NOMO-1 (cell line): Measurements from ENCODE around the gene UGT1A4.

Experiments
- DNase-seq, 2 experiments: peaks; one replicate each; lab custom pipeline; 2025; ENCODE audit not compliant: unreplicated experiment in 2 of 2; lab: John Stamatoyannopoulos, UW

The UGT1A4 gene

DNA sequence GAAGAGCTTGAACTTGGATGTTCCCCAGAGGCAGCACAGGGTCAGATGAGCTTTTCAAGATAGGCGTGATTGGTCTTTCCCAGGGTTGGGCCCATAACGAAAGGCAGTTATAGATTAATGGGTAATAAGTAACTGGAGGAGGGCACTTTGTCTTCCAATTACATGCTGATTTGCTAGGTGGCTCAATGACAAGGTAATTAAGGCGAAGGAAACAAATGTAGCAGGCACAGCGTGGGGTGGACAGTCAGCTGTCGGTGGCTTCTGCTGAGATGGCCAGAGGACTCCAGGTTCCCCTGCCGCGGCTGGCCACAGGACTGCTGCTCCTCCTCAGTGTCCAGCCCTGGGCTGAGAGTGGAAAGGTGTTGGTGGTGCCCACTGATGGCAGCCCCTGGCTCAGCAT is at the start of gene UGT1A4:
UGT1A4 (plus strand) TSS at position 185 of the 400 bp plus-strand sequence; CDS start at position 270, 85 bp downstream.
- no peak for DNase-seq

DNA sequence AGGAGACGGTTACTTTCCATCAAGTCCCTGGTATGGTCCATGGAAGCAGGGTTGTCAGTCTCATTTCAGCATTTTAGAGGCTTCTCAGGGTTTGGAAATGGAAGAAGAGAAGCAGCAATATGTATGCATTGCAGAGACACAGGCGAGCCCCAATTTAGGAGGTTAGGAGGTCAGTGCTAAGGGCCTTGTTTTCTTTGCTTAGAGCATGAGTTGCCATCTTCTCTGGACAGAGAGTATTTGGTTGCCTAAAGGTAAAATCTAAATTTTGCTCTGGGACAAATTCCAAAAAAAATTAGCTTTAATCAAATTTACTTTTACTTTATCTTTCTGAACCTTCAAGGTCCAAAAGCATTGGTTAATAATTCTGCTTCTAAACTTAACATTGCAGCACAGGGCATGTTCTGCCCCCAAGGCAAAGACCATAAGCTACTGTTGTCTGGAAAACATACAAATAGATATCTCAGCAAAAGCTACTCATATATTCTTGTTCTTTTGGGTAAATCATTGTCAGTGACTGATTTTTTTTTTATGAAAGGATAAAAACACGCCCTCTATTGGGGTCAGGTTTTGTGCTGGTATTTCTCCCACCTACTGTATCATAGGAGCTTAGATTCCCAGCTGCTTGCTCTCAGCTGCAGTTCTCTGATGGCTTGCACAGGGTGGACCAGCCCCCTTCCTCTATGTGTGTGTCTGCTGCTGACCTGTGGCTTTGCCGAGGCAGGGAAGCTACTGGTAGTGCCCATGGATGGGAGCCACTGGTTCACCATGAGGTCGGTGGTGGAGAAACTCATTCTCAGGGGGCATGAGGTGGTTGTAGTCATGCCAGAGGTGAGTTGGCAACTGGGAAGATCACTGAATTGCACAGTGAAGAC is 47.0 kb upstream of the UGT1A4 start, which contains the start of gene UGT1A9:
UGT1A9 (plus strand) TSS at position 609 of the 872 bp plus-strand sequence; CDS start at position 646, 37 bp downstream.
- DNase-seq, result no peak

DNA sequence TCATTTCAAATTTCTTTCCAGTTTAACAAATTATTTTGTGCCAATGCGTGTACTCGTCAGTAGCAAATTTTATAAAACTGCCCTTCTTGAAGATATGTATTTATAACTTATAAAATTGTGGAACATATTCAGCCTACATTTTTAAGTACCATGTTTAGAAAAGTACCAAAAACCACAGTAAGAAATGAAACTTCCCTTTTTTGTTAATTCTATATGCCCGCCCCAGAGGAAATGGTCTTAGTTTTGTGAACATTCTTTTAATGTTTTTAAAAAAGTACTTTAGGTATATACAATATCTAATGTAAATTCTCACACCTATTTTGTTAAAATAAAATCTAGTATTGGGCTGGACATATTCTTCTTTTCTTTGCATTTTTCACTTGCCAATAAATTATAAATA is 45.6 kb upstream of the UGT1A4 start:
- peak; percentile 1 to 14 for DNase-seq

DNA sequence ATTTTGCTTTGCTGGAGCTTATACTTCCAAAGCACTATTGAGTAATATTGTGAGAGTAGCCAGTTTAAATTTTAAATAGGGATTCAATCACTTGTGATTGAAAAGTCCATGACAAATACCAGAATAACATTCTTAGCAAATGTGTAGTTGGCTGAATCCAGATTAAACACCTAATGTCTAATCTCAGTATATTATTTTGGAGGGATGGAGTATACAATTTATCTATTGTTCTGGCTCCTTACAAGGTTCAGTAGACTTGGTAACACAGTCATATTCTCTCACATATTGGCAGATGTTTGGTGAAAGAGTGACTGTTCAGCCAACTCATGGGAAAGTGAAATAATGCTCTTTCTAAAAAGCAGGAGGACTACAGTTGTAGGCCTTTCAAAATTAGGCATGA is 44.6 kb upstream of the UGT1A4 start:
- no peak for DNase-seq

DNA sequence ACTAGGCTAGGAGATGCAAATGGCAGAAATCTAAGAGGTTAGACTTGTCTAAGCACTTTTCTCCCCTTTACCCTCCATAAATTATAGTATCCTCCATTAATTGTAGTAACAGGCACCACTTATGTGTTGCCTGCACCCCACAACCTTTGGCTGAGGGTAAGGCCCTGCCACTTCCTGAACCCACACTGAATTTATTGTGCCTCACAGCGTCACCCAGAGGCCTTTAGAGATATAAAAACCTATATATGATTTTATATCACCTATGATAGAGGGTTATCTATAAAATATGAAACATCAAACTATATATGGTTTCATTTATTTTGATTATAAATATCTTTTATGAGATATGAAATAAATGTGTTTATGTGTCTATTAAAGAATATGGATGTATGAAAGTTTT is 44.2 kb upstream of the UGT1A4 start:
- DNase-seq, result no peak

DNA sequence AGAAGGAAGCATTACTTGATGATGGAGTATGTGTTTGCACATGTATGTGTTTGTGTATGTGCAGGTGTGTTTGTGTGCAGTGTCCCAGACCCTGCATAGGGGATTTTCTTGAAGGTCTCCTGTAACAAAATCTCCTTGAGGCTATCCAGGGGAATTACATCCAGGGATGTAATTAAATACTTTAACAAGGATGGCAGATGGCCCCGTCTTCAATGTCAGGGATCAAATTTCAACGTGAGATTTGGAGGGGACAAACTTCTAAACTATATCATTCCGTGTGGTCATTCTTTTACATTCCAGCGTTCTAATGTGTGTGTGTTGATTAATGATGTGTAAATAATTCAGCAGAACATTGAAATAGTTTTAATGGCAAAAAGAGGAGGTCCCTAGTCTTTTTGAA is 43.5 kb upstream of the UGT1A4 start:
- DNase-seq, result no peak

DNA sequence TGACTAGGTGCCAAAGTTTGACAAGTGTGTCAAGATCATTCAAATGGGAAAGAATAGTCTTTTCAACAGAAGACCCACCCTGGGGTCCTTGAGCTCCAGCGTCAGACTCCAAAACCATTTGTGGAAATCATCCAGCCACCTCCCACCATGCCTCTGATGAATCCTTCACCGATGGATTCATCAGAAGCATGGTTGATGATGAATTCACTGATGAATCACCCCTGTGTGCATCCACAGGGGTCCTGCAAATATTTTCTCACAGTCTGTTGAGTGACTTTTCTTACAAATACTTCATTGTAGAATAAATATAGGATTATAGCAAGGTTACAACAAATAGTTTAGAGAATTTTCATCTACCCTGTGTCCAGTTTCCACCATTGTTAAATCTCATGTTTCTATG is 42.5 kb upstream of the UGT1A4 start:
- no peak for DNase-seq

DNA sequence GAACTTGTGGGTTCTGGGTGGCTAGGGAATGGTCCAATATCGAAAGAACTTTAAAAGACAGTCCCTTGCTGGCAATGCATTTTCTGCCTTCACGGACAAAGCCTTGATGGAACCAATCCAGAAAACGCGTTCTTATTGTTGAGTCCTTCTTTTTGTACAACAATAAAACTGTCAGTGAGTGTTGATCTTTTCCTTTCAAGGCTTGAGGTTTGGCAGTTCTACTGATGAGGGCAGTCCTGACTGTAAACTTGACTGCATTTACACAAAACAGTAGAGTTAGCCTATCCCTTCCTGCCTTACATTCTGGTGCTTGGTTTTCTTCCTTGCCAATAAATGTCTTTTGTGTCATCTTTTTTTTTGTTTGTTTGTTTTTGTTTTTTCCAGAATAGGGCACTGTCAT is 39.3 kb upstream of the UGT1A4 start:
- no peak for DNase-seq

DNA sequence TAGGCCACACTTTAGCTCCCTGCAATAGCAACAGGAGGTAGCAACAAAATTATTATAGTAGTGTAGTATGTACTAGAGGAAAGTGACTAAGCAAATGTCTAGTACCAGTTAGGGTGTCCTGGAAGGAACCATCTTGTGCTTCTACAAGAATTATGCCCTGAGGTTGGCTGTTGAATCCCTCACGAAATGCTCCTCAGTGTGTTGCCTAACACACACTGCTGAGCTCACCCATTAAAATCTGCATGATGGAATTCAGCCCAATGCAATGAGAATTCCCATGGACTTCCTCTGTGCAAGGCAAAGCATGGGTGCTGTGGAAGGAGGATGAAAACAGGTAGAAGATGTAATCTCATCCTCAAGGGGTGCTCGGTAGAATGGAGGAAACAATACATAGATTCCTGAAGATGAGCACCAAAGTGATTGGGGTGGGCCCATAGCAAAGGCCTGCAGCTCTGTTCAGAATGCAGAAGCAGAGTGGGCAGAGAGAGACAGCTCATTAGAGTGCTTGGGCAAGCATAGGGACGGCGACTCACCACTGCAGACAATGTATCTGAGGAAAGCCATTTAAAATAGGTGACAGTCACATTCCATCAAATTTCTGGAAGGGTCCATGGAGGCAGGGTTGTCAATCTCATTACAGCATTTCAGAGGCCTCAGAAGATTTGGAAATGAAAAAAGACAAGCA is 38.0 kb upstream of the UGT1A4 start:
- no peak for DNase-seq

DNA sequence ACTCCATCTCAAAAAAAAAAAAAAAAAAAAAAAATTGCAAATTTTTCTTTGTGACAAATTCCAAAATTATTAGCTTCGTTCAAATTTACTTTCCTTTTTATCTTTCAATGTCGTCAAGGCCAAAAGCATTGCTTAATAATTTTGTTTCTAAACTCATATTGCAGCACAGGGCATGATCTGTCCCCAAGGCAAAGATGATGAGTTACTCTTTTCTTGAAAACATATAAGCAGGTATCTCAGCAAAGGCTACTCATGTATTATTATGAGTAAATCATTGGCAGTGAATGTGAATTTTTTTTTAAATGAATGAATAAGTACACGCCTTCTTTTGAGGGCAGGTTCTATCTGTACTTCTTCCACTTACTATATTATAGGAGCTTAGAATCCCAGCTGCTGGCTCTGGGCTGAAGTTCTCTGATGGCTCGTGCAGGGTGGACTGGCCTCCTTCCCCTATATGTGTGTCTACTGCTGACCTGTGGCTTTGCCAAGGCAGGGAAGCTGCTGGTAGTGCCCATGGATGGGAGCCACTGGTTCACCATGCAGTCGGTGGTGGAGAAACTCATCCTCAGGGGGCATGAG is 36.9 kb upstream of the UGT1A4 start, which contains the start of gene UGT1A7:
UGT1A7 (plus strand) TSS at position 381 of the 579 bp plus-strand sequence; CDS start at position 418, 37 bp downstream.
- no peak for DNase-seq

DNA sequence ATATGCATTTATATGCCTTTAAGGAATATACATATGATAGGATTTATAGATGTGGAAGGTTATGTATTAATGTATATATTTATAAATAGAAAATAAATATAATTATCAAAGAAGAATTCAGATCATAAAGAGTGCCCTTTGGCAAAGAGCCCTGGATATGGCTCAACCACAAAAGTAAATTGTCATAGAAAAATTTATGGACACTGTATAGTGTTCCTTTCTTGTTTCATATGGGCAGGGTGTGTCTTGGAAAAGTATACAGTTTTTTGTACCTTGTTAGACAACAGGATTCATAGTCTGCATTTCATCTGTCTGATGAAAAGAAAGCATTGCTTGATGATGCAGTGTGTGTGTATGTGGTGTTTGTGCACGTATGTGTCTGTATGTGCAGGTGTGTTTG is 33.9 kb upstream of the UGT1A4 start:
- no peak for DNase-seq

DNA sequence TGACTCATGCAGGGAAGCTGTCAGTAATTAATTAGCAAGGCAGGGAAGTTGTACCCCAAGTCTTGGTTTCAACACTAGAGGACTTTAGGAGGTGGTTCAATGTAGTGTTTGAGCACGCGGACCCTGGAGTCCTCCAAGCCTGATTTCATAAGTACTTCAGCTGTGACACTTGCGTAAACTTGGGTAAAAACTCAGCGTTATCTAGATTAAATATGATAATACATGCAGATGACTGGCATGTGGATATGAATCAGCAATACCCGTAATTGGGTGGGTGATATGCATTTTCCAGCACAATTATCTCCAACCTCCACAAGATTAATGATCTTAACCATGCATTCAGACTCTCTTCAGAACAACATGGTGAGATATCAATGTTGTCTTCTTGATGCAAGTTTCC is 31.6 kb upstream of the UGT1A4 start:
- no peak for DNase-seq

DNA sequence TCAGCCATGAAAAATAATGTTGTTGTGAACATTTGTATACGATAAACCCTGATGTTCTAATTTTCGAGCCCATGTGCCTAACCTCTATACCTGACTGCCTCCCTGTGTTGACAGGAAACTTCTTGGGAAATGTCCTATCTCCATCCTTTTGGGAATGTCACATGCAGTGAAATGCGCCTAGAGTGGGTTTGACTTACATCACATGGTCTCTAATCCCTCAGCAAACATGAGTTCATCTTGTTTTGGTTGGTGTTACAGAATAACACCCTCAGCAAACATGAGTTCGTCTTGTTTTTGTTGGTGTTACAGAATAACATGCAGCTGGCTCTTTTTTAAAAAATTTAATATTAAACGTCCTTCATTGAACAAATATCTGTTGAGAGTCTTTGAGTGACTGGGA is 30.2 kb upstream of the UGT1A4 start:
- DNase-seq, result no peak

DNA sequence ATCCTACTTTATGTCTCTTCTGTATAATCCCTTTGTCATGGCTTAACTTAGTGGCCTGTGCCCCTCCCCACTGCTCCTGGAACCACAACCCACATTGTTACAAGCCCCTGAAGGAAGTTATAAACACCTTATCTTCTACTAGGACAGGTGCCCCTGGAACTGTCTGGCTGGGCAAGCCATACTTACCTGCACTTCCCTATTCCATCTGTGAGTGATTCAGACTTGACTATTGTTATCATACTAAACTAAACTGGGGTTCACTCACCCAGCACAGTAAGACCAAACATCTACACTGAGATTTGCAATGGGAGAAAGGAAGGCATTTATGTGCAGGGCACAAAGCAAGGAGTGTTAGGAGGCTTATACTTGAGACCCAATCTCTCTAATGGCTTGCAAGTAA is 29.5 kb upstream of the UGT1A4 start:
- no peak for DNase-seq

DNA sequence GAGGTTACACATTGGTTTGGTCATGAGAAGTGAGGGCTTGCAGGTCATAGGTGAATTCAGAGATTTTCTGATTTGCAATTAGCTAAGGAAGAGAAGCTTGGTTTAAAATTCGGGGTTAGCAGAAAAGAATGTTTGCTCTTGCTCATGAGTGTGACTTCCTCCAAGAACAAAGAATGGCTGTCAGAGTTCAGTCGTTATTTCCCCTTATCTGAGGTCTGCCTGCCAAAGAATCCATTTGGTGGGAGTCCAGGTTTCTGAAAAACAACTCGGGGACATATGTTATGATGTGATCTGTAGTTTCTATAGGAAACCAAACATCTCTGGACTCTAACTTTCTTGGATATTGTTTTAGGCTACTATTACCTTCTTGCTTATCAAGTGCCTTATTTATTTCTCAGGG is 29.0 kb upstream of the UGT1A4 start:
- DNase-seq, result no peak

DNA sequence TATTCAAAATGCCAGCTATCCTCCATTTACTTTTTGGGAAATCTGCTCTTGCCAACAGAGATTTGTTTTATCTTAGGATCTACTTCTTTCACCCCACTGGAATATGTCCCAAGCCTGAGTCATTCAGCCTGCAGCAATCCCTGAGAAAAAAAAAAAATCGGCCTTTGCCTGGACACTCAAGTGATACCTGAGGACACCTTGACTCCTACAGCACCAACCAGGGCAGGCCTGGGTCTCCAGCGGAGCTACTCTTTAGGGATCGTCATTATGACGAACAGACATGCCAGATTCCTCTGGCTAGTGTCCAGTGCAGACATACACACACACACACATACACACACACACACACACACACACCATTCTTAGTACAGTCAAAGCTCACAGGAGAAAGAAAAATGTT is 28.1 kb upstream of the UGT1A4 start:
- DNase-seq, result no peak

DNA sequence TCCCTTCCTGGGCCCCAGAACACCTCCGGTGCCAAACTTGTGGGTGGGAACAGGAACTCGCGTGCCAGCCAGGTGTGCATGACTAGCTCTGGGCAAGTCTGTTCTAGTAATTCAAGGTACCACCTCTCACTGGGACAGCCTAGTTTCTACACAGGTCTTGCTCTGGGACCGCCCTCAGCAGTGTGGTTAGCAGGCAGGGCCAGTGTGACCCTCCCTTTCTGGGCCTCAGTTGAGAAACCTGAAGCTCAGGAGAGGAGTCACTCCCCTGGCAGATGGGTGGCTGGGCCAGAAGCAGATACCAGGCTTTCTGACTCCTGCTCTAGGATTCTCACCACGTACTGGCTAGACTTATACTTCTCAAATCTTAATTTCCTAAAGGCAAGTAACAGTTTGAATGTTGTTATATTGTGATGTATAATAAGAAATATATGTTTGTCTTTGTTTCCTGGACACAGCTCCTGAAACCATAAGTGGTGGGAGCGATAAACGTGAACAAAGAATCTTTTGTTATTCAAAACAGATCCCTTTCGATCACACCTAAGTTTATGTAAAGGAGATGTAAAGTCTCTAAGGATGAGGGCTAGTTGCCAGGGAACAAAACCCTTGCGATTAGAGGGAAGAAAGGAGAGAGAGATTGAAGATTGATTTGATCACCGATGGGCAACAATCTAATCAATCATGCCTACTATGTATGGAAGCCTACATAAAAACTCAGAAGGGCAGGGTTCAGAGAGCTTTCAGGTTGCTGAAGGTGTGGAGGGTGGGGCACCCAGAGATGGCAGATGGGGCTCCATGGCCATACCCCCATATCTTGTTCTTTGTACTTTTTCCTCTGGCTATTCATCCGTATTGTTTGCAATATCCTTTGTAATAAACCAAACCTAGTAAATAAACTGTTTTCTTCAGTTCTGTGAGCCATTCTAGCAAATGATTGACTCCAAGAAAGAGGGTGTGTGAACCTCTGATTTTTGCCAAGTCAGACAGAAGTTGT is 26.8 kb upstream of the UGT1A4 start:
- DNase-seq, result no peak

DNA sequence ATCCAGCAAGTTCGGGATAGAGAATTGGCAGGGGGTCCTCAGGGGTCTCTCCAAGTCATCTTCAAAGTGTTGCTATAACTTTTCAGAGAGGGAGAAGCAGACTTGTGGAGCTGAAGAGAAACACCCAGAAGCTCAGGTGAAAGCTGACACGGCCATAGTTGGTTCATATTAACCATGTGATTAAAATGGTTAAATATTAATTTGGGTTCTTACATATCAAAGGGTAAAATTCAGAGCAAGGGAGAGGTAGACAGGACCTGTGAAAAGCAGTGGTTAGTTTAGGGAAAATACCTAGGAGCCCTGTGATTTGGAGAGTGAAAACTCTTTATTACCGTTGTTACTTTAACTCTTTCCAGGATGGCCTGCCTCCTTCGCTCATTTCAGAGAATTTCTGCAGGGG is 25.9 kb upstream of the UGT1A4 start, which contains the start of gene UGT1A6:
UGT1A6 (plus strand) TSS at position 243 of the 400 bp plus-strand sequence; CDS start at position 358, 115 bp downstream.
- DNase-seq, result no peak

DNA sequence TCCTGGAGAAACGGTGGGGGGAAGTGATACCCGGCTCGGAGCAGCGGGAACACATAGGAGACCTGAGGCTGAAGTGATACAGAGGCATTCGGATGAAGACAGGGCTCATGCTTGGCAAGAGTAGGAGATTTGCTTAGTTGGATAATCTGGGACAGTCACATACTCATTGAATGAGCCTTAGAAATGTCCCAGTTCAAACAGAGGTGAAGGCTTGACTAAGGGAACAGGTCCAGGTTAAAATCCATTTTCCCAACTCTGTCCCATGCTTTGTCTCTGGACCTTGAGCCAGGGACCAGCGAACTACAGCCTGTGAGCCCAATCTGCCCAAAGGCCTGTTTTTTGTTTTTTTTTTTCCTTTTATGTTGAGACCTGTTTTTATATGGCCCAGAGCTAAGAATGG is 24.6 kb upstream of the UGT1A4 start:
- DNase-seq, result no peak

DNA sequence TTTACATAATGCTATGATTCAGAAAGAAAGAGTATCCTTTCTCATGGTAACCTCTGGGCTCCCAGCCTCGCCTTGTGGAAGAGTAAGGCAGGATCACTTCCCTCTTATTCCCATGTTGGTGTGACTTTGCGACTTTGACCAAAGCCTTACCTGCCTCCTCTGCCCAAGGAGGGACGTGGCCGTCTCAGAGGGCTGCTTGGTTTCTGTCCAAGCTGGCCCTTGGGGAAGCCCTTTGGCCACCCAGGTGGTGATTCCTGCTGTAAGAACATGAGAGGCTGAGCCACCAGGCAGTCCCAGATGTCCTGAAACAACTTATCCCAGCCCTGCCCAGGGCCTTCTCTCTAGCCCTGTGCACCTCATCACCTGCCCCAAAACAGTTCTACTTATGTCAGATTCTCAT is 19.8 kb upstream of the UGT1A4 start:
- DNase-seq, result no peak
